K562 (cell line): ENCODE data around the gene NUFIP2. TPM values are rescaled to one million over a fixed set of nuclear protein-coding genes. Genes with fewer than 3 reads are reported as not detected.

Source experiments
- ATF2 ChIP-seq: sonication (generic); formaldehyde crosslinking; IDR thresholded peaks from 2 replicates; pipeline ENCODE4 v1.8.1; 2022; ENCODE audit warnings: missing genetic modification reagents
- CCAR2 ChIP-seq: fragments of 200-400 bp; formaldehyde crosslinking; IDR thresholded peaks from 2 replicates; pipeline ENCODE4 v1.6.1; 2017; ENCODE audit warnings: mild to moderate bottlenecking, low read depth, low read length
- COPS2 ChIP-seq: fragments of 450-650 bp; conservative IDR thresholded peaks from 2 replicates; pipeline ENCODE4 v1.6.1; 2016; ENCODE audit warnings: mild to moderate bottlenecking, moderate library complexity
- ETV1 ChIP-seq: fragments of 450-650 bp; conservative IDR thresholded peaks from 2 replicates; pipeline ENCODE4 v1.6.1; 2016; ENCODE audit warnings: missing genetic modification characterization, control low read depth, low read depth, missing compliant biosample characterization
- HIVEP1 ChIP-seq: fragments of 250-450 bp; sonication (Bioruptor Pico); IDR thresholded peaks from 2 replicates; pipeline ENCODE4 v1.4.0; 2020; ENCODE audit warnings: mild to moderate bottlenecking
- NR0B1 ChIP-seq: fragments of 450-650 bp; IDR thresholded peaks from one replicate; pipeline ENCODE4 v1.6.1; 2018; ENCODE audit warnings: mild to moderate bottlenecking, moderate library complexity; ENCODE audit not compliant: partially characterized antibody
- PRDM10 ChIP-seq: fragments of 450-650 bp; IDR thresholded peaks from 2 replicates; pipeline ENCODE4 v1.6.1; 2018; ENCODE audit not compliant: partially characterized antibody
- RERE ChIP-seq: sonication (generic); formaldehyde crosslinking; IDR thresholded peaks from 2 replicates; pipeline ENCODE4 v1.8.0; 2023; ENCODE audit warnings: missing genetic modification reagents, mild to moderate bottlenecking, borderline replicate concordance
- TFAP4 ChIP-seq: sonication (generic); formaldehyde crosslinking; IDR thresholded peaks from 2 replicates; pipeline ENCODE4 v1.8.0; 2022; ENCODE audit warnings: missing genetic modification reagents, mild to moderate bottlenecking, moderate library complexity, borderline replicate concordance
- ZNF277 ChIP-seq: fragments of 250-450 bp; sonication (Bioruptor Pico); IDR thresholded peaks from 2 replicates; pipeline ENCODE4 v1.8.0; 2022; ENCODE audit warnings: inconsistent platforms, mild to moderate bottlenecking, moderate library complexity, borderline replicate concordance
- polyA plus RNA-seq, 8 experiments: library from polyadenylated mRNA; depleted of rRNA in 4 of 8; stranded (reverse) in 5 of 8; unstranded in 3 of 8; fragments of >200 nt; fragmentation: Nextera tagmentation in 2 of 8; fragmentation: Illumina TruSeq in 1 of 8; extraction: Ambion mirVana in 2 of 8; extraction: Trizol in 1 of 8; gene quantifications; 2 replicates each; pipeline versions ENCODE4 v1.2.1 to v1.2.3, GENCODE V29; 2011 to 2014; ENCODE audit warnings: inconsistent platforms in 1 of 8, missing spikeins in 1 of 8
- total RNA-seq, 7 experiments: library from RNA; depleted of rRNA in 6 of 7; stranded (reverse); fragments of >200 nt in 6 of 7; fragmentation: Illumina TruSeq in 2 of 7; extraction: Trizol in 2 of 7; gene quantifications; 2 replicates each; pipeline versions ENCODE4 v1.2.1 to v1.2.3, GENCODE V29; 2011 to 2021; ENCODE audit warnings: low replicate concordance in 1 of 7

The NUFIP2 gene
- total and polyA plus RNA-seq, 9 of the 15 experiments (the other 6 are each of a cell fraction or from before 2014, with no cell fraction given): 4.9 to 40.7 (median 18.5) TPM

GRCh38 chr17:29237476-29238132 is 56.3 kb downstream of the NUFIP2 start (continued):
- no peak for TF ChIP-seq ATF2
- peak; percentile 56 for TF ChIP-seq ETV1
- no peak for TF ChIP-seq COPS2
- TF ChIP-seq HIVEP1 (CRISPR knock-in tag): no peak
- TF ChIP-seq ZNF277 (CRISPR knock-in tag): no peak
- TF ChIP-seq PRDM10: peak; percentile 72
- TF ChIP-seq CCAR2: no peak
- TF ChIP-seq TFAP4 (CRISPR knock-in tag): no peak
- TF ChIP-seq NR0B1: no peak
- no peak for TF ChIP-seq RERE
